ENCODE results near the gene RBP3.
A peak's percentile ranks its signal among the peaks of the same experiment; 100 is the strongest.

DNA sequence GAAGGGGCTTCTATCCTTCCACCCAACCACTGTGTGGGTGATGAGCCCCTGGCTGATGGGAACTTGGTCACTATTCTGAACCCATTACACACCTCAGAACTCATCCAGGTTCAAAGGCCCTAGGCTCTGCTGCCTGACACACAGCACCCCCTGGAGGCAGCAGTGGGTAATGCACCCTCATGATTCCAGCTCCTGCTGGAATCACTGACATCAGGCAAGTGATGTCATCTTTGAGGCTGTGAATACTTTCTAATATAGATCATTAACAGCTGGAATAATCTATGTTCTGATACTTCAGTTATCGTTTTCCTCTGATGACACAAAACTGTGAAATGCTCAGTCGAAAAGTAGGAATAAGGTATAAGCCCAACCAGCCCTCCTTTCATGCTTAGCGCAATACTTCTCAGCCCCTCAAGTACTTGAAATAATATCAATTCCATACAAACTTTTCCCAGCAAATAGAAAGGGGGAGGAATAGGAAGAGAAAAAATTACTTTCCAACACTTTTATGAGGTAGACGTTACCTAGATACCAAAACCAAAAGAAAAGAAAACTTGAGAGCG lies 7.5 kb upstream of the RBP3 start:
- TF ChIP-seq, protein P1, sequence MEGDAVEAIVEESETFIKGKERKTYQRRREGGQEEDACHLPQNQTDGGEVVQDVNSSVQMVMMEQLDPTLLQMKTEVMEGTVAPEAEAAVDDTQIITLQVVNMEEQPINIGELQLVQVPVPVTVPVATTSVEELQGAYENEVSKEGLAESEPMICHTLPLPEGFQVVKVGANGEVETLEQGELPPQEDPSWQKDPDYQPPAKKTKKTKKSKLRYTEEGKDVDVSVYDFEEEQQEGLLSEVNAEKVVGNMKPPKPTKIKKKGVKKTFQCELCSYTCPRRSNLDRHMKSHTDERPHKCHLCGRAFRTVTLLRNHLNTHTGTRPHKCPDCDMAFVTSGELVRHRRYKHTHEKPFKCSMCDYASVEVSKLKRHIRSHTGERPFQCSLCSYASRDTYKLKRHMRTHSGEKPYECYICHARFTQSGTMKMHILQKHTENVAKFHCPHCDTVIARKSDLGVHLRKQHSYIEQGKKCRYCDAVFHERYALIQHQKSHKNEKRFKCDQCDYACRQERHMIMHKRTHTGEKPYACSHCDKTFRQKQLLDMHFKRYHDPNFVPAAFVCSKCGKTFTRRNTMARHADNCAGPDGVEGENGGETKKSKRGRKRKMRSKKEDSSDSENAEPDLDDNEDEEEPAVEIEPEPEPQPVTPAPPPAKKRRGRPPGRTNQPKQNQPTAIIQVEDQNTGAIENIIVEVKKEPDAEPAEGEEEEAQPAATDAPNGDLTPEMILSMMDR (optimal IDR thresholded peaks at IDR 0.05 in 1 of 3, IDR thresholded peaks at IDR 0.05 in 1 of 3, conservative IDR thresholded peaks at IDR 0.05 in 1 of 3; ENCODE audit: extremely low read depth in 1 of 3, insufficient read depth in 2 of 3, low read length in 3 of 3) = peak; percentile 90 to 98 (median 97)
- TF ChIP-seq EZH2 (IDR thresholded peaks at IDR 0.05; ENCODE audit: low read length) = no peak

Data from keratinocyte (primary cell).